LNCaP clone FGC (cell line): ENCODE results near the gene TEX22.

Source experiments
- DNase-seq: peaks from one replicate; pipeline ENCODE4 v3.0.0-alpha.2; 2011; ENCODE audit warnings: low read depth
- H3K4me3 ChIP-seq: 2 replicates; pipeline ENCODE4 v1.5.1; 2011; ENCODE audit warnings: mild to moderate bottlenecking, low read depth, low read length, control low read depth
- TF ChIP-seq, protein P1 (sequence below): IDR thresholded peaks from 2 replicates; pipeline ENCODE4 v1.5.1; 2012; ENCODE audit warnings: mild to moderate bottlenecking; ENCODE audit not compliant: control insufficient read depth, insufficient read depth; ENCODE audit errors: extremely low read depth

TEX22 gene

DNA sequence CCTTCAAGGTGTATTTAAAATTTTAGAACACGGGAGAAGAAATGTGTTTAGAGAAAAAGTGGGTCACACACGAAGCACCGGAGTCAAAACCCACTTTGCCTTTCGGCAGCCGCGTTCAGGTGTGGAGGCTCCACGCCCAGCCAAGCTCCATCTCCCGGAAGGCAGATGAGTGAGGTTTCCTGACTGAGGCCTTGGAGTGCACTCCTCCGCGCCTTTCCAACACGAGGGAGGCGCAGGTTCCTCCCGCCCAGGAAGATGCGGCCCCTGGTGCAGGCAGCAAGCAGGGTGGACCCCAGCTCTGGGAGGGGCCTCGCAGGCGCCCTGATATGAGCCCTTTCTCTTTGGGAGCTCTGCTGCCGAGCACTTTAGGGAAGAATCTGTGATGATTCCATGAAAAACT lies 43.8 kb downstream of the TEX22 start:
- TF ChIP-seq, protein P1, sequence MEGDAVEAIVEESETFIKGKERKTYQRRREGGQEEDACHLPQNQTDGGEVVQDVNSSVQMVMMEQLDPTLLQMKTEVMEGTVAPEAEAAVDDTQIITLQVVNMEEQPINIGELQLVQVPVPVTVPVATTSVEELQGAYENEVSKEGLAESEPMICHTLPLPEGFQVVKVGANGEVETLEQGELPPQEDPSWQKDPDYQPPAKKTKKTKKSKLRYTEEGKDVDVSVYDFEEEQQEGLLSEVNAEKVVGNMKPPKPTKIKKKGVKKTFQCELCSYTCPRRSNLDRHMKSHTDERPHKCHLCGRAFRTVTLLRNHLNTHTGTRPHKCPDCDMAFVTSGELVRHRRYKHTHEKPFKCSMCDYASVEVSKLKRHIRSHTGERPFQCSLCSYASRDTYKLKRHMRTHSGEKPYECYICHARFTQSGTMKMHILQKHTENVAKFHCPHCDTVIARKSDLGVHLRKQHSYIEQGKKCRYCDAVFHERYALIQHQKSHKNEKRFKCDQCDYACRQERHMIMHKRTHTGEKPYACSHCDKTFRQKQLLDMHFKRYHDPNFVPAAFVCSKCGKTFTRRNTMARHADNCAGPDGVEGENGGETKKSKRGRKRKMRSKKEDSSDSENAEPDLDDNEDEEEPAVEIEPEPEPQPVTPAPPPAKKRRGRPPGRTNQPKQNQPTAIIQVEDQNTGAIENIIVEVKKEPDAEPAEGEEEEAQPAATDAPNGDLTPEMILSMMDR: no peak
- H3K4me3 ChIP-seq: no peak overlapping the region
- no peak for DNase-seq

DNA sequence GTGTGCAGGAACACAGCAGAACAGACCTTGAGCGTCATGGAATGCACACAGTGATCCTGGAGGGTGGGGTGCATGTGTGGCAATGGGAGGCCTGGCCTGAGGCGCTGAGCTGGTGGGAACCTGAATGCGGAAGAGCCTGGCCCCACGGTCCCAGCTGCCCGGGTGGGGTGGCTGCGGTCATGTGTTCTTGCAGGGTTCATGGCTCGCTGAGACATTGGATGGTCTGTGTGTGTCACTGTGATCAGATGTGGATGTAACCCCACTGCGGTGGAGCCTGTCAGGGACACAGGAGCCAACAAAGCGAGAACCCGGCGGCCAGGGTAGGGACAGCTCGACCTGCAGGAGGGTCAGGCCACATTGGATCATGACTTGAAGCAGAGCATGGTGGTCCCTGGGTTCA lies 44.5 kb downstream of the TEX22 start:
- no peak overlapping the region for H3K4me3 ChIP-seq
- no peak for DNase-seq
- TF ChIP-seq, protein P1: no peak

DNA sequence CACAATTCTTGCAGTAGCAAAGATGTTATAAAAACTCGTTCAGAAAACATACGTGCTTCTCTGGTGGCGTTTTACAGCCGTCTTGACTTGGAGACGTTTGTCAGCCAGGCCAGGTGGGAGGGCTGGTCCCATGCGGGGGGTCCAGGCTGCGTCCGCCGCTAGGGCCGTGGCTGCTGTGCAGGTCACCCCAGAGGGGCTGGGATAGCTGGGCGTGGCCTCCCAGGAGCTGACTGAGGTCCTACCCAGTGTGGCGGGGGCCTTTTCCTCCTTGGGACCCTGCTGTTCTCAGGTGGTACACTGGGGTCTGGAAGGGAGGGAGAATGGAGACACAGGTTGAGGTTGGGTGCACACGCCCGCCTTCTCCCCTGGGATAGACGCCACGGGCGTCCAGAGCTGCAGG lies 46.5 kb downstream of the TEX22 start:
- DNase-seq: no peak
- TF ChIP-seq, protein P1: no peak
- no peak overlapping the region for H3K4me3 ChIP-seq

DNA sequence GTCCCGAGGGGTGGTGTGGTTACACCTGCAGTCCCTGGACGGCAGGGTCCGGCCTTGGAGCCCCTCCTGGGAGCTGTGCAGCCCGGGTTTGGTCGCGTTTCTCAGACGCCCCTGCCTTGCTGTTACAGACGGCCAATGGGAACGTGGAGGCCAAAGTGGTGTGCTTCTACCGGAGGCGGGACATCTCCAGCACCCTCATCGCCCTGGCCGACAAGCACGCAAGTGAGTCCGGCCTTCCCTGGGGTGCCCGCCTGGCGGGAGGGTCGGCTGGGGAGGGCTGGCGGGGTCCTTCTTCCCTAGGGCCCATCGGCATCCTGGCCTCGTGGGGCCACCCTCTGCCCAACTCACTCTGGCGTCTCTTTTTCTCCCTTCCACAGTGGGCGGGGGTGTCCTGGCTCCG lies 47.0 kb downstream of the TEX22 start:
- TF ChIP-seq, protein P1: no peak
- H3K4me3 ChIP-seq: no peak overlapping the region
- DNase-seq: no peak

DNA sequence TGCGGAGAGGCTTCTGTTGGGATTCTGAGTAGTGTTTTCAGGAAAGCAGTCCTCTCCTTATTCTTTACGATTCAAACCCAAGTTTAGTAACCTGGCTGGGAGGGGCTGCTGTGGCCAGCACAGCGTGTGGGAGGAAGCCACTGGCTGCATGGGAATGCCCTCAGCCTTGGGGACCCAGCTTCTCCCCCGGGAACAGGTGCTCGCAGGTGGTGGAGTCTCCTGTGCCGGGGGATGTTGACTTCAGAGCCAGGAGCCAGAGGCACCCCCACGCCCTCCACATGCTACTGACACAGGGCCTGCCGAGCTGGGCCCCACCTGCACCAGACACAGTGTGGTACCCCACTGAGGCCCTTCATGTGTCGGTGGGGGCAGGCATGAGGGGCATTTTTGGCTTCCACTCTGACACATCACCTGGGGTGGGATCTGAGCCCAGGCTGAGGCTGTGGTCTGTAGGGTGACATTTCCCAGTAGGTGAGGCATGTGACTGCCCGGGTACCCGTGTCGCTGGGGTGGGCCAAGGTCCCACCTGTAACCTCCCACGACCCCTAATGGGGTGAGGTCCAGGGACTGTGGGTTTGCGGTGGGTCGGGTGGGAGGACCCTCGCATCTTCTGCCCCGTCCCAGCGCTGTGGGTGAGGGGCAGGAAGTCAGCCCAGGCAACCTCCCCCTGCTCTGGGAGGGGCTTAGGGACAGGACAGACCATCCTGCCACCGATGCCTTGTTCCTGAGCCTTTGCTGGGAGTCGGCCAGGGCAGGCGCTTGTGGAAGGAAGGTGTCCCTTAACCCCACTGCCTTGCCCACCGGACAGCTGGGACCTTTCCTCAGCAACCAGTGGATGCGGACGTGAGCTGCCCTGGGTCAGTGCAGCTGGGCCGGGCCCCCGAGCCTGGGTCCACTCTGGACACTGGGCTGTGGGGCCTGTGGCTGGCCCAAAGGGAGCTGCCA lies 47.8 kb downstream of the TEX22 start:
- H3K4me3 ChIP-seq: no peak overlapping the region
- TF ChIP-seq, protein P1: no peak
- no peak for DNase-seq

DNA sequence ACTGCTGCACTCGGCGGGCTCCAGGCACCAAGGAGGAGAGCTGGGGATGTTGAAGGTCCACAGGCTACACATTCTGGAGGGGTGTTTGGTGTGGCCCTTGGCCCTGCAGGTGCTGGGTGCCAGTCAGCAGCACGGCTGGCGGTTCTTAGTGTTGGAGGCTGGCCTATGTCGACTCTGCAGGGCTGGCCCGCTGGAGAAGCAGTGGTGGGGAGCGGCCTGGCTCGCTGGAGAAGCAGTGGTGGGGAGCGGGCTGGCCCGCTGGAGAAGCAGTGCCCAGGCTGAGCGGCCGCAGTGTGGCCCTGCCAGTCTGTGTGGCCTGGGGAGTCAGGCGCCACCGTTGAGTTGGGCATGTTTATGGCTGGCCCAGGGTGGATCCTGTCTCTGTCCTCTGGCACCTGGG lies 48.6 kb downstream of the TEX22 start:
- H3K4me3 ChIP-seq: no peak overlapping the region
- TF ChIP-seq, protein P1: no peak
- no peak for DNase-seq
